ENCODE data around the gene SEC14L5. TPM values are rescaled to one million over a fixed set of nuclear protein-coding genes. Genes with fewer than 3 reads are reported as not detected.

The SEC14L5 gene
- total RNA-seq, 4 donors from 2014 or later, result 0.32 to 6.2 (median 0.53) TPM

GRCh38 chr16:4922721-4923342, 35.3 kb upstream of the SEC14L5 start:
- peaks cover 0 to 8% of the 10 kb centered on the region in 2 donors for H3K9me3 ChIP-seq
- in situ Hi-C loops (cut with MboI; ENCODE audit: low pct_ligation_motif_present in 1 of 4, low pct_unique_long_range_greater_than_20kb in 1 of 4, low sequenced_read_pairs in 3 of 4) (no loop called here), intact Hi-C loops (cut with DNase I; ENCODE audit: low total_unique reads) (no loop called here)
- H3K4me1 ChIP-seq, result peaks cover 0 to 5% (median 0%) of the 10 kb centered on the region in 4 donors
- TF ChIP-seq EP300 (IDR thresholded peaks at IDR 0.05; ENCODE audit: low read depth), result no peak
- TF ChIP-seq CTCF (IDR thresholded peaks at IDR 0.05), result no peak
- no peak for TF ChIP-seq POLR2AphosphoS5 (IDR thresholded peaks at IDR 0.05)
- TF ChIP-seq POLR2A (IDR thresholded peaks at IDR 0.05), result no peak
- H3K27me3 ChIP-seq, result no peaks in the 10 kb centered on the region
- H3K27ac ChIP-seq, result no peak overlapping the region
- no peak overlapping the region for H3K4me3 ChIP-seq
- no peak for DNase-seq
- H3K36me3 ChIP-seq, result no peaks in the 10 kb centered on the region
- WGBS, 2 donors (ENCODE audit: low coverage in 1 of 2), result 78% methylated on average over 18 of the region's 18 CpGs; no CpG with 5 or more reads in 1 of the 2 donors

- Histone ChIP-seq H3K36me3 (no peaks in the 10 kb centered on the region), H3K9me3 (peaks cover 0 to 8% of the 10 kb centered on the region in 2 donors), H3K27me3 (no peaks in the 10 kb centered on the region), H3K27ac (no peak overlapping the region), H3K4me1 (peaks cover 0 to 5% (median 0%) of the 10 kb centered on the region in 4 donors), H3K4me3 (no peak overlapping the region)
- DNase-seq, result no peak
- in situ Hi-C loops (cut with MboI; ENCODE audit: low pct_ligation_motif_present in 1 of 4, low pct_unique_long_range_greater_than_20kb in 1 of 4, low sequenced_read_pairs in 3 of 4), result no loop called here
- TF ChIP-seq EP300 (IDR thresholded peaks at IDR 0.05; ENCODE audit: low read depth) (no peak), POLR2AphosphoS5 (IDR thresholded peaks at IDR 0.05) (no peak), POLR2A (IDR thresholded peaks at IDR 0.05) (no peak), CTCF (IDR thresholded peaks at IDR 0.05) (no peak)
- 78% methylated on average over 5 to 6 of the region's 6 CpGs for WGBS, 2 donors (ENCODE audit: low coverage in 1 of 2)
- intact Hi-C loops (cut with DNase I; ENCODE audit: low total_unique reads), result no loop called here
Observed at GRCh38 chr16:4923853-4924252, 34.3 kb upstream of the SEC14L5 start.

DNA sequence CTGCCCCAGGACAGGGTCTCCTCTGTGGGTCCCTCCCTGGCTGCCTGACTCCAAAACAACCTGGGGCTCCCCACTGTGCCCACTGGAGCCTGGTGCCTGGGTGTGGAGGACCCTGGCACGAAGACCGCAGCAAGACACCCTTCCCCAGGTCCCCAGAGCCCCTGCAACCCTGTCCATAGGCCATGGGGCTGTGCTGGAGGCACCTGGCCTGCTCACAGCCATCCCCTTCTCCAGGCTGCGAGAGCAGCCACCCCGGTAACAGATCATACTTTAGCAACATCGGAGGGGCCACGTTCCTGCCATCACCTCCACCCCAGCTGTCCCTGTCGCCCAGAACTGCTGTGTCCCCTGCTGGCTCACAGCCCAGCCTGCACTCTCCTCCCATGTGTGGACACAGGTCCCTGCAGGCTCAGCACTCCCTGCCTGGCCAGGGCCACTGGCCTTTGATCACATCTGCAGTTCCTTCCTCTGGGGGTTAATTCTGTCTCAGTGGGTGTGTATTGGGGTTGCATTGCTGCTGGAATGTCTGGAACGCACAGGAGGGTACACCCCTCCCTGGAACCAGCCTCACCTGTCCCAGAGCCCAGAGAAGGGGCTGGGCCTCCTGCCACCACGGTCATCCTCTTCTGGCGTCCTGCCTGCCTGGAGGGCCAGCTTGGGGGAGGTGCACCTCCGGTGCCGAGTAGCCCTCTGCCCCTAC, 33.4 kb upstream of the SEC14L5 start:
- WGBS, 2 donors (ENCODE audit: low coverage in 1 of 2), result 20 to 52% methylated on average over 1 to 12 of the region's 12 CpGs
- H3K4me1 ChIP-seq, result peaks cover 0 to 5% (median 0%) of the 10 kb centered on the region in 4 donors
- H3K27me3 ChIP-seq, result no peaks in the 10 kb centered on the region
- H3K27ac ChIP-seq, result no peak overlapping the region
- no peaks in the 10 kb centered on the region for H3K36me3 ChIP-seq
- peak; percentile 25 for DNase-seq
- intact Hi-C loops (cut with DNase I; ENCODE audit: low total_unique reads), result no loop called here
- no peak overlapping the region for H3K4me3 ChIP-seq
- TF ChIP-seq POLR2AphosphoS5 (IDR thresholded peaks at IDR 0.05) (no peak), CTCF (IDR thresholded peaks at IDR 0.05) (no peak), EP300 (IDR thresholded peaks at IDR 0.05; ENCODE audit: low read depth) (no peak), POLR2A (IDR thresholded peaks at IDR 0.05) (no peak)
- peaks cover 0 to 8% of the 10 kb centered on the region in 2 donors for H3K9me3 ChIP-seq
- in situ Hi-C loops (cut with MboI; ENCODE audit: low pct_ligation_motif_present in 1 of 4, low pct_unique_long_range_greater_than_20kb in 1 of 4, low sequenced_read_pairs in 3 of 4), result no loop called here

DNA sequence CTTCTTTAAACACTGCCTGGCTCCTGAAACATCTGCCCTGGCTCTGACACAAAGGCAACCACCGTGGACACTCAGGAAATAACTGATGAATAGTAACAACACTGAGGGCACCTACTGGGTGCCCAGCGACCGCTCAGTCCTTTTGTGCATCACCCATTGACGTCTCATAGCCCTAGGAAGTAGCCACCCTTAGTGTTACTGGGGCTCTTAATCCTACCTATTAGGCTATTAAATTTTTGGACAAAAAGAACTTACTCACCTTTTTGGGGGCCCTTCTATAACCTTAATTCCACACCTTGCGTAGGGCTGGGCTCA, 32.9 kb upstream of the SEC14L5 start:
- H3K36me3 ChIP-seq, result no peaks in the 10 kb centered on the region

More for the DNA sequence above, 32.9 kb upstream of the SEC14L5 start:
- Histone ChIP-seq H3K9me3 (peaks cover 0 to 8% of the 10 kb centered on the region in 2 donors), H3K27ac (no peak overlapping the region), H3K27me3 (no peaks in the 10 kb centered on the region), H3K4me1 (peaks cover 0 to 5% (median 0%) of the 10 kb centered on the region in 4 donors), H3K4me3 (no peak overlapping the region)
- 66 to 73% methylated on average over 4 to 5 of the region's 5 CpGs for WGBS, 2 donors (ENCODE audit: low coverage in 1 of 2)
- no peak for DNase-seq
- intact Hi-C loops (cut with DNase I; ENCODE audit: low total_unique reads), result no loop called here
- TF ChIP-seq EP300 (IDR thresholded peaks at IDR 0.05; ENCODE audit: low read depth), result no peak
- no peak for TF ChIP-seq POLR2AphosphoS5 (IDR thresholded peaks at IDR 0.05)
- TF ChIP-seq POLR2A (IDR thresholded peaks at IDR 0.05), result no peak
- TF ChIP-seq CTCF (IDR thresholded peaks at IDR 0.05), result no peak
- in situ Hi-C loops (cut with MboI; ENCODE audit: low pct_ligation_motif_present in 1 of 4, low pct_unique_long_range_greater_than_20kb in 1 of 4, low sequenced_read_pairs in 3 of 4), result no loop called here
